ENCODE measurements around the gene METTL25B. TPM values are rescaled to one million over a fixed set of nuclear protein-coding genes. Genes with fewer than 3 reads are reported as not detected.

Gene METTL25B
- polyA plus RNA-seq, 3 donors = 28.6 to 51.8 (median 39.2) TPM

GRCh38 chr1:156697481-156697880, 30.8 kb upstream of the METTL25B start:
- DNase-seq = no peak

- no peak for DNase-seq
Observed at GRCh38 chr1:156698995-156699394, 29.3 kb upstream of the METTL25B start.

DNA sequence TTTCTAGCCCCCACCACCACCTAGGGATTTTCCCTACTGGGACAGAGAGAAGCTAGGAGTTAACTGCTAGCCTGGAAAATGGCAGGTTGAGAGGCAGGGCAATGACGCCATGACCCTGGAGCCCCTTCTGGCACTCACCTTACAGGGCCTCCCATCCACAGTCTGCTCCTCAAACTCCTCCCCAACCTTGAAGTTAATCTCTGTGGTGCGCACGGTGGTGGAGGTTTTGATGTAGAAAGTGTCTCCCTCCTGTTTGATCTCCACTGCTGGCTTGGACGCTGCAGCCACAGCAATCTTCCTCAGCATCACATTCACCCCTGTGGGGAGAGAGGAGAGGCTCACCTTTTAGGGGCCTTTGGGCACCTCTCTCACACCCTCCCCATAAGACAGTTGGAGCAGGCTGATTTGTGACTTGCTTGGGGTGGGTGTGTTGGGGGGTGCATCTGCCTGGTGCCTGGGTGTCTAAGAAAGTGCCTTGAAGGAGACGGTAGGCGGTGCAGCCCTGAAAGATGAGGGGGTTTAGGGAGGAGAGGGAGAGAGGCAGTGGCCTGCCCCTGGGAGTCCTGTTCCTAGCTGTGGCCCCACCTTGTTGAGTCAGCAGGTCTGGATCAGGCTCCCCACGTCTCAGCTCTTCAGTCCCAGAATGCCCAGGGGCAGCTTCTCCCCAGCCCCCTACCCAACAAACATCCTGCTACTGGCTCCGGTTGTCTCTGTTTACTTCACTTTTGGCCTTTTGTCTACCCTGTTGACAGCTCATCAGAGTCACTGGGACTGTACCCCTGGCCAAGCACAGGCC, 27.3 kb upstream of the METTL25B start:
- DNase-seq = no peak

DNA sequence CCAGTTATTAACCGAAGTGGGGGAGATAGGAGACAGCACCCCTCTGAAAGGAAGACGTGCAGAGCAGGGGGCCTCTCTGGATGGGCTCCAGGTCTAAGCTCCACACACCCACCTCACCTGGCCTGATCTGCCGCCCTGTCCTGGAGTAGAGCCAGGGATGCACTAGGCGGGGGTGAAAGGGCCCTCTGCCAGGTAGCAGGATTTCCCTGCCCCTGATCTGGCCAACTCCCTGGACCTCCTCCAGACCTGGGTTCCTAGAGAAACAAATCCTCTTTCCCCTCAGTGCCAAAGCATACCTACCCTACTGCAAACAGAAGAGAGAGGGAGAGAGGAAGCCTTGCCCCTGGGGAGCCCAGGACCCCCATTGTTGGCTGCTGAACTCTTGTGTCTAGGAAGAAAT, 24.9 kb upstream of the METTL25B start:
- no peak for DNase-seq

DNA sequence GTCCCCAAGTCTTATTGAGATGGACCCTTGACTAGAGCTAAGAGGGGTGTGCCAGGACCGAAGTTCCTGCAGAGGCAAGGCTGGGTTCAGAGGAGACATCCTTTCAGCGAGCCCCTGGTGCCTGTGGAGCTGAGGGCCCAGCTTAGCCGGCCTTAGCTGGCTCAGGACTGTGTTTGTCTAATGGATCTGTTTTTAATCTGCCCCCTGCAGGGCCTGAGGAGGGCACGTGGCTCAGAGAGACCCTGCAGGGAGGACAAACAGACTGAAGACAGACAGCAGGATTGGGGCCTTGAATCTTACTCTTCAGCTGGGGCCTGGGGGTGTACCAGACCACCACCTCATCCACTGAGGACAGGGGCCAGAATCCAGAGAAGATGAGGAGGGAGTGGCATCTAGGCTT, 24.5 kb upstream of the METTL25B start:
- DNase-seq = no peak

GRCh38 chr1:156704166-156704711, 24.0 kb upstream of the METTL25B start:
- DNase-seq = no peak

- DNase-seq = no peak
Observed at GRCh38 chr1:156704930-156705320, 23.3 kb upstream of the METTL25B start.

DNA sequence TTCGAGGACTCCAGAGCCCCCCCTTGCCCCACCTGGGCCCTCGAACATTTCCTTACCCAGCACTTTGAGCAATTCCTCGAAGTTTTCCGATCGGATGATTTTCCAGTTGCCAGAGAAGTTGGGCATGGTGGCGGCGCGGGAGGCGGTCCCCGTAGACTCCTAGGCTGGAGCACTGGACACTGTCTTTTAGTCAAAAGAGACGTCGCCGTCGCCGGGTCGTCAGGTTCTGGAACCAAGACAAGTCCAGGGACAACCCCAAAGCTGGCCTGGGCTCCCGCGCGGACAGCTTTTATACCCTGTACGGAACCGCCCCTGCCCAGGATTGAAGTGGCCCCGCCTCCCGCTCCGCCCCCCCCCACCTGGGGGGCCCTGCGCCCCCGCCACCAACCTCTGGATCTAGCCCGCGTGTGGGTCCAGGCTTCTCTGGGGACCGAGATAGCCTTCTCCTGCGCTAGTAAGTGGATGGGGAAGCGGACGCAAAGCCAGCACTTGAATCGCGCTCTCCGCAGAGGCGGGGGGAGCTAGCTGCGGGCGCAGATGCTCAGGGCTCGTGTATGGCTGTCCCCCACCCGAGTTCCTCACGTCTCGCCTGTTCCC, 22.9 kb upstream of the METTL25B start, which contains the start of gene CRABP2:
CRABP2 (minus strand) TSS at position 263 of the 597 bp plus-strand sequence; CDS start at position 126, 137 bp downstream.
- DNase-seq = no peak

DNA sequence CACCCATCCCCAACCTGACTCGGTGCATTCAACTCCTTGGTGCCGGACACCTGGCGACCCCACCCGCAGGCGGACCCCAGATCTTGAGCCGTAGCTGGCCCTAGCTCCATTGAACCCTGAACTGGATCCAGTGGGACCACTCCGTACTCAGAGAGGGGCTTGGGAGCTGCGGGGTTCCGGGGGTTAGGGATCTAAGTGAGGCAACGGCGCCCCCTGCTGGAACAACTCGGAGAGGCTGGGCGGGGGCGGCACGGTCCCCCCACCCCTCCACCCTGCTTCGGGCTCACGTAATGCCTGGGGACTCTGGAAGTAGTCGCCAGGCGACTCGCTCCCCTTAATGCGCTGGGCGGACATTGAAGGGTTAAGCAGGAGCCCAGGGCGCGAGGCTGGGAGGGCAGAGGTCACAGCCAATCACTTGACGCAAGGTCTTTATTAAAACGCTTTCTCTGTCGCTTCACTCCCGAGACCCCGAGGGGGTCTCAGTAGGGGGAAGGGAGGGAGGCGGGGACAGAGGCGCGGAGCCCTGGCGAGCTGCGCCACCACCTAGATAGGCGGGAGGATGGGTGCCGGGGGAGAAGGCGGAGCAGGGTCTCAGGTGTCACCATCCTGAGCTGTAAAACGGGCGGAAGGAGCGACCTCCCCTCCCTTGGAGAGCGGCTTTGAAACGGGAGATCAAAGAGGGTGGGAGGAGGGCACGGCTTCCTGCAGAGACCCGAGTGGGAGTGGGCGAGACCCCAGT, 22.2 kb upstream of the METTL25B start:
- DNase-seq = peak; percentile 88

GRCh38 chr1:156706657-156707416, 21.4 kb upstream of the METTL25B start:
- peak; percentile 69 for DNase-seq

DNA sequence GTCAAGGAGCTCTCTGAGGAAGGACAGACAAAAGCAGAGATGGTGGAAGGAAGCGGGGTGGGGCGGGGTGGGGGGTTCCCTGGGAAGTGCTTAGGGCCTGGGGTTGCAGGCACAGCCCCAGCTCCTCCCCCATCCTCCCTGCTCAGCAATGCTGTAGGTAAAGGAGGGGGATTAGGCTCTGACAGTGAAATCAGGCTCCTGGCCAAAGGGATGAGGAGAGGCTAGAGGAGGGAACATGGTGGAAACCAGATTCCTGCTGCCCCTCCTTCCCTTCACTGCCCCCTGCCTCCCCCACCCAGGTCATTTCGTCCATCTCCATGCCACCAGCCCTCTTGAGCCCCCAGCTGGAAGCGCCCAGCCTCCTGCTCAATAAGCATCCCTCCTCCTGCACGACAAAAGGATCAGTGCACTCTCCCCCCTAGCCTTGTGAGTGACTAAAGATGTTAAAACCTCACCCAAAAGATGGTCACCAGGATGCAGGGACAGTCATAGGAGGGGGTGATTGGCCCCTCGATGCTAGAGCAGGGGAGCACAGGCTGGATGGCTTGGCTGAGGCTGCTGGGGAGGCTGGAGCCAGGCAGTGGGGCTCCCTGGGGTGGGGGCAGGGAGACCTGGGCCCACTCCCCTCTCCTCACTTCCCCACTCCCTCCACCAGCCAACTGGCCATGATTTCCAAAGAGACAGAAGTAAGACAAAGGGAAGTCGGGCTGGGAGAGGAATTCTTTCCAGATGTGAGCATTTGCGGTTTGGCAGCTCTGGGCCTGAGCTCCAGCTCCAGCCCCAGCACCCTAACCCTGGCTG, 20.7 kb upstream of the METTL25B start:
- DNase-seq = no peak

DNA sequence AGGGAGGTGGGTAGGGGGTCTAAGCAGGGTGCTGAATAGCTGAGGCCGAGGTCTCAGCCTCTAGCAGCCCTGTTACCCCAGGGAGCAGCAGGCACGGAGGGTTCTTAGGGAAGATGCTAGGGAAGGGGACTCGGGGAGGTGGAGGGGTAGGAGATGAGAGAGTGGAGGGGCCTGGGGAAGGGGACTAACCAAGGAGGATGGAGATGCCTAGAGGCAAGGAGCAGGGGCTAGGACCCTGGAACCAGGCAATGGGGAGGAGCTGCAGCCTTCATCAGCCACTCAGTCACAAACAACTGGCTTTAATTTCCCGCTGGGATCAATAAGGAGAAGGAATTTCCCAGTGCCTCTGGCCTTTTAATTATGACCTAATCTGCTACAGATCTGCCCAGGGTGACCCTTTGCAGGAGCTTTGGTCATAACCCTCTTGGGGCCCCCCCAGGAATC, 20.0 kb upstream of the METTL25B start:
- no peak for DNase-seq

DNA sequence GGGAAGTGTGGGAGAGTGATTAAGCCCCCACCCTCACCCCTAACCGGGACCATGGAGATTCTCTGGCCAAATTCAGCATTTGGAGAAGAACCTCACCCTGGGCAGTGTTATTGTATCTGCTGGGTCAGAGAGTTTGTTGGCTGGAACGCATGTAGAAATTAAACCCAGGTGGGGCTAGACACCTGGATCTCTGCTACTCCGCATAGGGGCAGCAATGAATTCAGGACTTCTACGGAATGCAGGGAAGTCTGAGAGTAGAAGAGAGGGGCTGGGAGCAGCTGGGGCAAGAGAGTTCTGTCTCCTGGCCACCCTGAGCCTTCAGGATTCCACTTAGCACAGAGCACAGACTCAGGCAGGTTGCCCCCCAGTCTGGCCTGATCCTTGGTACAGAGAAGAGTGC, 19.2 kb upstream of the METTL25B start:
- no peak for DNase-seq

DNA sequence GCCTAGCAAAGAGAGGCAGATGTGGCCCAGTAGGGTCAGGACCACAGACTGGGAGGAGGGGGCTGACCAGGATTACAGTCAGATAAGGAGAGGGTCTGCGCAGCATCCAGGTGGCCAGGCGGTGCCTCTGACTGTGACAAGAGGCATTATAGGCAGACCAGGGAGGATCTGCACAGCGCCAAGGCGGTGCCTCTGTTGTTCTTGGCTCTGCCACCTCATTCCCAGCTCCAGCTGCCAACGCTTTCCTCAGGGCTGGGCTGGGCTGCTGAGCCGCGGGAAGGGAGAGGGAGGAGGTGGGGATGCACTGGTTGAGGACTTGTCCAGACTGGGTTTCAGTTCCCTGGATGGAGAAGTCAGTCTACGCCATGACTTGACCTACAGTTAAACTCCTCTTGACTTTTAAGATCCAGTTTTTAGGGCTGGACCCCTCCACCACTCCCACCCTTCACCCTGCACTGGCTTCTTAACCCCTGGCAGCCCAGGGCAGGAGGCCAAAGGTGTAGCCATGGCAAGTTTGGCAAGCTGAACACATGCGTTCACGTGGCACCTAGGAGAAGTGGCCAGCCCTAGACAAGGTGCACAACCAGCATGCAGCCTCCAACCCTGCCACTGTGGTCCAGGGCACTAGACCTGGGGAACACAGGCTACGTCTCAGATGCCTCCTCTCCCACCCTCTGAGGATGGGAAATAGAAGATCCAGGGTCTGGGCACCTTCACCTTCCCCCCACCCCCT, 18.3 kb upstream of the METTL25B start:
- no peak for DNase-seq

GRCh38 chr1:156711011-156711817, 17.1 kb upstream of the METTL25B start:
- DNase-seq = no peak

DNA sequence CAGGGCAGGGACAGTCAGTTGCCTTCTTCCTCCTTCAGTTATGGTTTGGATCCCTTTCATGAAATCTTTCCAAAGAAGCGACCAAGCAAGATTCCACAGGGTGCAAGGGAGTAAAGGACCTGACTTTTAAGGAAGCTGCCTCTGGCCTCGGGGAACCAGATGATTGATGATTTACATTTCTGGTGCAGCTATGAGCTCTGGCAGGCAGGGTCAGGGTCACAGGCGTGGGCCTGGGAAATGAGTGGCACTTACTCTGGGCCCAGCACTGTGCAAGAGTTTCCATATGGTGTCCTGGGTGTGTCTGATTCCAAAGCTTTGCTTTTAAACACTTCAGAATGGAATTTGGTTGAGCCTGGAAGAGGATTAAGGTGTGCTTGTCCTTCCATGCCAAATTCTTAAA, 15.6 kb upstream of the METTL25B start:
- DNase-seq = no peak

GRCh38 chr1:156714830-156715229, 13.4 kb upstream of the METTL25B start:
- DNase-seq = no peak

- DNase-seq = no peak
Observed at GRCh38 chr1:156717351-156717750, 10.9 kb upstream of the METTL25B start.

DNA sequence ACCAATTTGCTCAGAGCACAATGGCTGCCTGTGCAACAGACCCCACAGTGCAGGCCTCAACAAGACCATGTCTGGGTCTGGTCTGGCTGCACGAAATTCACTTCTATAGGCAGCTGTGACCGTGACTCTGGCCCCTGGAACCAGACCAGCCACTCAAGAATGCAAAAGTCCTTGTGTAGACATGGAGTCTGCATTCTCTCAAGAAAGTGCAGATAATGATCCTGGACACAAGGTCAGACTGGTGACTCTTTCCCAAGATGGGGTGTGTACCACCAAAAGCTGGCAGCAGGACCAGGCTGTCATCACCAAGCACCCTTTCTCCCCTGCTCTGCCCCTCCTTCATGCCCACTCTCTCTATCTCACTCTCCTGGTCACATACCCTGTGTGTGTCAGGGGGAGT, 7.1 kb upstream of the METTL25B start:
- no peak for DNase-seq
